Eye (tissue), 1 donor: ENCODE measurements around the gene CAMK2D.
"Not testable (repeated sequence)": the region's sequence is repeated elsewhere in the genome, so short reads cannot be mapped to it uniquely, and the experiment has no call there.

Experiments used
- DNase-seq: peaks from one replicate; pipeline ENCODE4 v3.0.0-alpha.2; 2015

The CAMK2D gene

DNA sequence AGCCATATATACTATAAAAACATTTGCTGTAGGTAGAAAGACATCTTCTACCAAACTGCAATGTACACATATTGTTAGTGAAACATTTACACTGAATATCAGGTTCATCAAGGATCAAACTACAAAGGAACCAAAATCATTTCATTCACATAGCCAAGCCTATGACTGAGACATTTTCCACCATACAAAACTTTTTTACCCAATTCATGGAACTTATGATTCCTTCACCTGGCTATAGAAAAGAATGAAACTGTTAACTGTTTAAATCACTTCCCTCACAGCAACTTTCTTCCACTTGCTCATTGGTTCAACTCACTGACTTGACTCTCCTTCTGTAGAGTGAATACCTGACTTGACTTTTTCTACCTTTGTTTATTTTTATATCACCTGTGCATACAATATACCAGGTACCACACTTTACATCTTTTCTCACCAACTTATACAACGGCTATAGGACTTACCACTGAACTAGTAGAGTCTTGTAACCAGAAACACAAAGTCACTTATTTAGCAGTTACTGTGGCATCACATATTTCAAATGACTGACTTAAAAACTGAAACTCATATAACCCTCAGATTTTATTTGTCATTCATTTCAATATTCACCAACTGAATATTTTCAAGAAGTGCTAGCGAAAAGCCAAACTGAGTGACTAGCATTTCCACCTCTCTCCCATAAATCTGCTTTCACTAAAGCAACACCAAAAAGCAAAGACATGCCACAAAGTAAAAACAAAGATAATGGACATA is 30.9 kb downstream of the CAMK2D start:
- DNase-seq = no peak

DNA sequence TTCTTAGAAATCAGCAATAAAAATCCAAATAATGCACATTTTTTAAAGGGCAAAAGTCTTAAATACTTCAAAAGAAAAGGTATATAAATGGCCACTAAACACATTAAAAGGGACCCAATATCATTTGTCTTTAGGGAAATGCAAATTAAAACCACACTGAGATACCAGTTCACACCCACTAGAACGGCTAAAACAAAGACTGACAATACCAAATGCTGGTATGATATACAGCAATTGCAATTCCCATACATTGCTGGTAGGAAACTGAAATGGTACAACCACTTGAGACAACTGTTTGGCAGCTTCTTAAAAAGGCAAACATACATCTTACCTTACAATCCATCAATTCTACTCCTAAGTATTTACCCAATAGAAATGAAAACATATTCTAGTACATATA is 33.7 kb downstream of the CAMK2D start:
- DNase-seq = no peak

DNA sequence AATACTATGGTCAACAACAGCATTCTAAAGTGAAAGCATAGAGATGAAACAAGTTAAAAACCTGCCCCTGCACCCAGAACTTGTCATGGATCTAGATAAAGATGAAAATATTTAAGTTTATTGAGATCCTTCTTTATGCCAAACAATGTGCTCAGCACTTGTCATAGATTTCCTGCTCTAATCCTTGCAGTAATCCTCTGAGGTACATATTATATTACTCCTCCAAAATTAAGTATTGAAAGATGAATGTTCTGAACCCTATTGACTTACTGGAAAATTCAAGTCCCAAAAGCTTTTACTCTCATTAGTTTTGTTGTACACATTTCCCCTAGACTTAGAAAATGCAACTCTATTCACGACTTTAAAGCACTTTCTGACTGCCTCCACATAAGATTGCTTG is 35.6 kb downstream of the CAMK2D start:
- no peak for DNase-seq

DNA sequence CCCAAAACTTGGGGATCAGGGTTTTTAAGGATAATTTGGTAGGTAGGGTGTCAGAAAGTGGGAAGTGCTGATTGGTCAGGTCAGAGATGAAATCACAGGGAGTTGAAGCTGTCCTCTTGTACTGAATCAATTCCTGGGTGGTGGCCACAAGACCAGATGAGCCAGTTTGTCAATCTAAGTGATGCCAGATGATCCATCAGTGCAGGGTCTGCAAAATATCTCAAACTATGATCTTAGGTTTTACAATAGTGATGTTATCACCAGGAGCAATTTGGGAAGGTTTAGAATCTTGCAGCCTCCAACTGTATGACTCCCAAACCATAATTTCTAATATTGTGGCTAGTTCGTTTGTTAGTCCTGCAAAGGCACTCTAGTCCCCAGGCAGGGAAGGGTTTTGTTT is 43.3 kb downstream of the CAMK2D start:
- no peak for DNase-seq

DNA sequence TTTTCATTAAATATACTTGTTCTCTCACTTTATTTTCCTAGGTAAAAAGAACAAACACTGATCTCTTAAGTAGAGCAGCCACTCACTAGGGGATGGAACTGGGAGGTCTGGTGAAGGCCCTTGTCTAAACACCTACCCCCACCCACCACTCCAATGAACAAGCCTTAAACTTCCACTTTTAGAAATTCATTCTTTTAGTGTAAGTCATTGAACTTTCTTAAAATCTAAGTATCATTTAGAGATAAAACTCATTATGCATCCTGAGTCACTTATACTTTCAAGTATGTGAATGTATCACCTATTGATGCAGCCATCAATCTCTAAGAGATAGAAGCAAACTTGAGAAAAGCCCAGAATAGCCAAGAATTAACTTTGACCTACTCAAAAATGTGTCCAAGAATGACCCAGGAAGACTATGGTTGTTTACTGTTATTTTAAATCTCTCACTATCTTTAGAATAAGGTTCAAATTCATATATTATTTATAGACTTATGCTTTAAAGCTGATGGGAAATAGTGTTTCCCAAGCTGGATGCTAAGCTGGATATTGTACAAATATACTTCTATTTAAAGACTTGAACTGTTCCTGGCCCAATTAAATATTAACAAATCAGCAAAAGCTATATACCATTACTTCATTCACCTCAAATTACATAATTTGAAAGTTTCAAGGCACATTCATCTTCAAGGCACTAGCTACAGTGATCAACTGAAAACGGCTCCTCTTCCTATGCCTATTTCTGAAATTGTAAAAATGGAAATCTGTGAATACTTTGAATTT is 49.5 kb downstream of the CAMK2D start:
- no peak for DNase-seq

DNA sequence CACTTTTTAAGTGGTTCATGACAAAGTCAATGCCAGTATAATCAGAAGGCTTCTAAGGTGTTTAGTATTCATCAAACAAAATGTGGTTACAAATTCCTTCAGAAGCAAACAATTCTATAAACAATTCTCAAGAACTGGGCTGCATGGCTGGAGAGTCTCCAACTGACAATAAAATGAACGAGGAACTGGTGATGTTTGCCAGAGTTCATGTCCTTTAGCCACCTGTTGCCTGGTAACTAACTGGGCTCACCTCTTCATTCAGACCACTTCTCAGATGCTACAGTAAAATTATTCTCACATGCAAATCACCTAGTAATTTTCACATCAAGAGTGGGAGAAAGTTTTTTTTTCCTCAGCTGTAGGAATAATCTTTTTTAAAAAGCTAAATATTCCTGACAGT is 53.3 kb downstream of the CAMK2D start:
- peak; percentile 16 for DNase-seq

DNA sequence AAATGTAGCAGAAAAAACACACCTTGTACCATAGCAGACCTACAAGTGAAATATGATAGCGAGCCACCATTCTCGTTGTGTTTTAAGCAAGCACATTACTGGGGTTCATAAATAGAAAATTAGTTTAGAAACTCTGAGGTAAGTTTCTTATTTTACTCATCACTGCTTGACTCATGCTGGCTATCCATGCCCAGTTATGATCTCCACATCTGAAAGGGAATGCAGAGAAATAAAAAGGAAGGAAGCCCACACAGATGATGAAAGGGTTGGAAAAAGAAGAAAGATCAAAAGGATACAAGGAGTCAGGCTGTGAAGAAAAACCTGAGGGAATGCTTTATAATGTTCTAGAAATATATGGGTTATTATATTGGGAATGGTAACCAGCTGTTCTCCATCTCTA is 54.5 kb downstream of the CAMK2D start:
- DNase-seq = no peak

DNA sequence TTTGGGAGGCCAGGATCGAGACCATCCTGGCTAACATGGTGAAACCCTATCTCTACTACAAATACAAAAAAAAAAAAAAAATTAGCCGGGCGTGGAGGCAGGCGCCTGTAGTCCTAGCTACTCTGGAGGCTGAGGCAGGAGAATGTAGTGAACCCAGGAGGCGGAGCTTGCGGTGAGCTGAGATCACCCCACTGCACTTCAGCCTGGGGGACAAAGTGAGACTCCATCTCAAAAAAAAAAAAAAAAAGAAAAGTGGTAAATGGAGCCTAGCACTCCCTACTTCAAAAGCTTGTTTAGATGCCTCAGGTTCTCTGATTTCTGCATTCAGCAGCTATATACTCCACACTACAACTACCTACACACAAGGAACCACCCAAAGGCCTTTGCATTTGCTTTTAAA is 56.4 kb downstream of the CAMK2D start:
- DNase-seq = not testable (repeated sequence)

DNA sequence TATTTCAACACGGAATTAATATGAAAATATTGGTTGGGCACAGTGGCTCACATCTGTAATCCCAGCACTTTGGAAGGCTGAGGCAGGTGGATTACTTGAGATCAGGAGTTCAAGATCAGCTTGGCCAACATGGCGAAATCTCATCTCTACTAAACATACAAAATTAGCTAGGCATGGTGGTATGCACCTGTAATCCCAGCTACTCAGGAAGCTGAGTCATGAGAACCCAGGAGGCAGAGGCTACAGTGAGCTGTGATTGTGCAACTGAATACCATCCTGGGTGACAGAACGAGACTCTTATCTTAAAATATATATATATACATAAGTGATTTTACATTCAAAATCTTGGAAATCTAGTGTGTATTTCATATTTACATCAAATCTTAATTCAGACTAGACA is 58.9 kb downstream of the CAMK2D start:
- DNase-seq = not testable (repeated sequence)

DNA sequence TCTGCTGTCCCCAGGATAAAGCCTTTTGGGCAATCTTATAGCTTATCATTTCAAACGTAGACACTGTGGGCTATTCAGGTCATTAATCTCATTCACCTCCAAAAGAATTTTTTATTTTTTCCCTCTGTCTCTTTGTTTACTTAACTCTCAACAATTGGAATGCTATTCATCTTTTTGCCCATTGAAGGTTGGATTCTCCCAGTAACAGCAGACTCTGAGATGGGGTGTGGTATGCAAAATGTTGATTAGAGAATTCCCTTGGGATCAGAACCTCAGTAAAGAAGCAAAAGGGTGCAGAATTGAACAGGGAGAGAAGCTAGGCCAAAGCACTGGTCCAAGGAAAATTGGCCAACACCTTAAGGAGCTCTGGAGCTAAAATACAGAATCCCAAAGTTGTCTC is 60.4 kb downstream of the CAMK2D start:
- DNase-seq = no peak

DNA sequence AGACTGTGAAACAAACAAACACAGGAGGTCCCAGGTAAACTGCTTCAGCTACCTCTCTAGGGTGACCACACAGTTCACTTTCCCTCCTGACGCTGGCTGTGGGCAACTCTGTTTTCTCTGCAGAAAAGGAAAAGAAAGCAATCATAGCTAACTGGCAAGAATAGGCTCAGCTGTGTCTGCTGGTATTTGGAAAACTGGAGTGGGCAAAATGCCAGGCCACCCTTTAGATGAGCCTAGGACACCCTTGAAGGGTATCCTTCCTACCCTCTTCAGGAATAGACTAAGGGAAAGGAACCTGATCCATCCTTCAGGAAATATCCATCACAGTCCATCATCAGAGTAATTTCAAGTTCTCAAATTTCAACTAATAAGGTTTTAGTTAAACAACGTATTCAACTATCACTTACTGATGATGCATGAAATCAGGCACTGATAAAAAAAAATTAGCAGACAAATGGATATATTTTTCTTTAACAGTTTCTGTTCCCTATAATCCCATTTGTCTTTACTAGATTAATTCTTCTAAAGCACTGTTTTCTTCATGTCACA is 60.9 kb downstream of the CAMK2D start:
- DNase-seq = no peak

DNA sequence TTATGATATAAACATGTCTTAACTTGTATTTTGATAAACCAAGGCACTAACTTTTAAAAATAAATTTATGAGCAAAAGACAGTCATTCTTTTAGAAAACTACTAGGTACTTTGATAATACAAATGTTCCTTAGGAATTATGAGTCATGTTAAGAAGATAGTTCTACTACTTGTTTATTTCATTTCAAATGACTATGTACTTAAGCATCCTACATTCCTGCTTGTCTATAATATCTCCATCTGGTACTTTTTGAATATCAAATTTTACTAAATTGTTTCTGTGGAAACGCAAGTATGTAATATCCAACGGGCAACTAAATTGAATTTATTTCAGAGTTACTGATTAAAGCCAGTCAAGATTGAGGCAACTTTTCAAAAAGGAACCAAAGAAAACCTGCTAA is 61.8 kb downstream of the CAMK2D start:
- DNase-seq = no peak

DNA sequence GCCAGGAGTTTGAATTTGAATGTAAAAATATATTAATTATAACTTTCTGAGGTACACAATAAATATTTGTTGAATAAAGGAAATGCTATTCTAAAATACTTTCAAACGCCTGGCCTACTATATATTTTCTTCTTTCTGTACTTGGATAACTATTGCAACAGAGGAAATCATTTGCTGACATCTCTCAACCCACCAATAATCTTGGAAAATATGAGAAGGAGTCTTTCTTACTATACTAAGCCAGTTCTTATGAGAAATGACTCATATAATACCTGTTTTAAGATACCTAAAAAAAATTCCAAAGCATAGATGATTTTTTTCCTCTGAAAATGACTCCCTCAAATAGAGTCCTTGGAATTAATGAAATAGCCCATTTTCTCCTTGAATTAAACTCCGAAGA is 64.1 kb downstream of the CAMK2D start:
- no peak for DNase-seq

DNA sequence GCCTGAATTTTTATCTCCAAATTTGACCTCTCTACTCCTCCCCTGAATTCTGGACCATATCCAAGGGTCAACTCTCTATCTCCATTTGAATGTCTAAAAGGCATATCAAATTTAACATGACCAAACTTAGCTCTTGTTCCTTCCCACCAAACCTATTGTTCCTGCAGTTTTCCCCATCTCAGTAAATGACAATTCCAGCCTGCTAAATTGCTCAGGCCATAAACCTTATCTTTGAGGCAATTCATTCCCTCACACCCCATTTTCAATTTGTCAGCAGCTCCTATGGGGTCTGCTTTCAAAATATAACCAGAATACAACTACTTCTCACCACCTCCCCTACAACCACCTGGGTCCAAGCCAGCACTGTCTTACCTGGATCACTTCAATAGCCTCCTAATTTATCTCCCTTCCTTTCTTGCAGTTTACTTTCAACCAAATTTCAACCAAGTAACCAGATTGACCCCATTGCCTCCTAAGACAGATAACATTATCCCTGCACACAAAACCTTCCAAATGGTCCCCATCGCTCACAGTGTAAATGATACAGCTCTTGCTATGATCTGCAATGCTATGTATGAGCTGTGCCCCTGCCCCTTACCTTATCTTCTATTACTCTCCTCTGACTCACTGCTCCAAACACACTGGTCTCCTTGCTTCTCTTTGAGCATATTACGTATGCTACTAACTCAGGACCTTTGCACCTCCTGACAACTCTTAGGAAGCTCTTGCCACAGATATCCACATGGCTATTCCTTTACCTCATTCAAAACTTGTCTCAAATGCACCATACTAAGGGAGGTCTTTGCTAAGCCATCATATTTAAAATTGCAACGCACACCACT is 66.0 kb downstream of the CAMK2D start:
- DNase-seq = no peak

DNA sequence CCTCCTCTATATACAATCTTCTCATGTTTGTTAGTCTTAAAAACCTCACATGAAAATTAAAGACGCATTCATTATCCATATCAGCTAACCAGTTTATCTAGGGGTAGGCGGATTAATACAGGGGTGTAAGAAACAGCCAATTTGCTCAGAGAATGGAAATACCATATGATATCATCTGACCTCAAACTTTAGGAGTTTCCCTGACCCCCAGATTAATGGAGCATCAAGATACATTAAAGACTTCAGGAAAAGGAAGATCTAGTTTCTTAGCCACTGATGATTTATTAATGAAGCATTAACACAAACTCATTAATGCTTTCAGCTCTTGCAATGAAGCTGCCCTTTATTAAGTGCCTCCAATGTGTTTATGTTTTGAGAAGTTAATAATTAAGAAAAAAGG is 67.5 kb downstream of the CAMK2D start:
- no peak for DNase-seq

DNA sequence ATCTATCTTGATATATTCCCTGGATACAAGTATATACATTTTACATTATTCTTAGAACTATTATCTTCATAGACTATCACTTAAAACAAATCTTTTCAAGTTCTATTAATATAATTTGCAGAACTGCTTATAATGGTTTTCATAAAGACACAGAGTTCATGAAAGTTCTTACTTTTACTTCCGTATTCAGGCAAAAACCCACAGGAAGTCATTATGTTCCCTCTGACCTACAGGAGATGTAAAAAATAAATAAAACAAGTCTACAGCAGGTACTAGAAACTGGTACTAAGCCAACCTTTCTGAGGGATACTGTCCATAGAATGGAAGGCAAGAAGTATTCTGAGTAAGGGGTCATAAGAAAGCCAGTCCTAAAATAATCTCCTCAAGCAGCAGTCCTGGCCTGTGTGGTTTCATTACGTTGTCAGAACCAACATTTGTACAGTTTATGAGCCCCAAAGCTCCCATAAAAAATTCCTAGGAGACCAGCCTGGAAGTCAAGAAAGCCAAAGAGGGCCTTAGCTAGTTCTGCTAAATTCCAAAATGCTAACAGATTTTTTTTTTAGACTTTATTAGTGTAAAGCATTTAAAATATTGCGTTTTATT is 68.6 kb downstream of the CAMK2D start:
- no peak for DNase-seq

DNA sequence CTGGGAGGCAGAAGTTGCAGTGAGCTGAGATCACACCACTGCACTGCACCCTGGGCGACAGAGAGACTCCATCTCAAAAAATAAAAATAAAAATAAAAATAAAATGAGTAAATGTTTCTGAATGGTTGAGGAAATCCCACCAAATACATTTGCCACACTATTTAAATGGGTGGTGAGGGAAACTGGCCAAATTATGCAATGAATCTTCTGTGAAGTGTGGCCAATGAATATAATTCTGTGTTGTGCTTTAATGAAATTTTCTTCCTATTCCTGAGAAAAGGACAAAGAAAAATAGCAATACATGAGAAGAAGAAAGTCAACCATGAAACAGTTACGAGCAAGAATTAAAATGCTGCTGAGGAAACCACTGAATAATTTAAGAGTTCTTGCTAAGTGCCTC is 69.9 kb downstream of the CAMK2D start:
- no peak for DNase-seq

DNA sequence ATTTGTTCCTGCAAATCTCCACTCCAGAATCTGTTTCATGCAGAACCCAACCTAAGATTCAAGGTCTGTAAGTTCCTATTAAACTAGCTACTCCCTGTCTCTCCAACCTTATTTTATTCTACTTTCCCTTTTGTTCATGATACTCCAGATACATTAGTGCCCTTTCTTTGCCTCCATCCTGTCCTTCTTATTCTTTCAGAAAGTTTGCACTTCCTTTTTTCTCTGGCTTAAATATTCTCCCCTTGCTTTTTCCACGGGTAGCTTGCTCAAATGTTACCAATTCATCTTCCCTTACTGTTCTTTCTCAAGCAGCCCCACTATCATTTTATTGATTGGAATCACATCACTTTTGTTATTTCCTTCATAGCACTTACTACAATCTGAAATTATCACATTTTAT is 72.1 kb downstream of the CAMK2D start:
- no peak for DNase-seq

DNA sequence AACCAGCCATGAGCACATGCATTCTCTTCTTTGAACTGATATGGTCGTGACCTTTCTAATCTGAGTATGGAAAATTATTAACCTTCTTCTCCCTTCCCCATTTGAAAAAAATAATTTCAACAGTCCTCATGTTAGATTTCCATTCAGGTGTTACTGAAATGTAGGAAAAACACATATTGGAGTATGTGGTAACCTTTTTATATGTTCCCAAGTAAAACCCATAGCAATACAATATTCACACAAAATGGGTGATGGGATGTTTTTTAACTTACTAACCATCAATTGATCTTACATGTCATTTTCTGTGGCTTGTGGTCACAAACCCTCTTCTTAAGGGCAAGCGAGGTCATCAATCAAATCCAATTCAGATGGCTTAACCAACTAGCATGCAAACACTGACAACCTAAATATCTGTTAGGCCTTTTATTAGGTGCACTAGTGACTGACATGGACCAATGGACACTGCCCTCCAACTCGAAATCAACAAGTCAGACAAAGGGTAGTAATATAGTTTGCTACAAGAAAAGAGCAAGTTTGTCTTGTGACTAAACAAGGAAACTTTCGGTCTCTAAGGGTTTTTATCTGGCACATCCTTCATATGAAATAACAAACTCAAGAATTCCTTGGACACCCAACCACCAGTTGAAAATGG is 74.3 kb downstream of the CAMK2D start:
- no peak for DNase-seq

DNA sequence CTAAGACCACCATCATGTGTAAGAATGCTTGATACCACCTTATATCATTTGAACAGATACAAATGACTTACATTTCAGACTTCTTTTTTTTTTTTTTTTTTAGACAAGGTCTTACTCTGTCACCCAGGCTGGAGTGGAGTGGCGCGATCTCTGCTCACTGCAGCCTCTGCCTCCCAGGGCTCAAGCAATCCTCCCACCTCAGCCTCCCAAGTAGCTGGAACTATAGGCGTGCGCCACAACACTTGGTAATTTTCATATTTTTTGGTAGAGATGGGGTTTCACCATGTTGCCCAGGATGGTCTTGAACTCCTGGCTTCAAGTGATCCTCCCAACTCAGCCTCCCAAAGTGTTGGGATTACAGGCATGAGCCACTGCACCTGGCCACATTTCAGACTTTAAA is 76.4 kb downstream of the CAMK2D start:
- not testable (repeated sequence) for DNase-seq

DNA sequence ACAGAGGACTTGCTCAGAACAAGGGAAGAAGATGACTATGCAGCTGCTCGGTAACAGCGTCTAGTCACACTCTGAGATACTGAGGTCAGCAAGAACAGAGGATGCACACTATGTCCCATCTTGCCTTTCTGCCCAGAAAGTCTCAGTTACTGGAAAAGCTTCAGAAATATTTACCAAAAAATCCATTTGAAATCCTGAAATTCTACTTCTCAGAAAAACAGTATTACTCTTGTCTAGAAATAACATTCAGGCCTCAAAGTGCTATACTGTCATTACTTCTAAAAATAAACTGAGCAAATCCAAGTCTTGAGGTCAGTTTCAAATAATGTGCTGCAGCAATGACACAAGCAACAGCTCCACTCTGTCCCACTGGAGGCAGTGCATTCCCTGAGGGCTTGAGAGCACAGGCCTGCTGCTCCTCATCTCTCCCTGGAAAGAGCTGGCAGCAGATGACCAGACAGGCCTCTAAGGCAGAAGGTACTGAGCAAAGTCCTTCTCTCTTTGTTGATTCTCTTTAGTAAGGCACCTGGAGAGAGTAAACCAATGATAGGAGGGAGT is 76.9 kb downstream of the CAMK2D start:
- DNase-seq = no peak
